Skeletal muscle tissue (tissue), 4 donors: ENCODE results near the gene GIMAP2. TPM values are rescaled to one million over a fixed set of nuclear protein-coding genes. Genes with fewer than 3 reads are reported as not detected.
"Not testable (repeated sequence)": the region's sequence is repeated elsewhere in the genome, so short reads cannot be mapped to it uniquely, and the experiment has no call there.

ENCODE experiments used
- H3K27ac ChIP-seq: one replicate; pipeline ENCODE4 v1.7.0; 2013; ENCODE audit warnings: mild to moderate bottlenecking, low read depth, low read length, inconsistent platforms
- H3K27me3 ChIP-seq, 3 donors: one replicate each; pipeline ENCODE4 v1.7.0; 2013; ENCODE audit warnings: low read length in 3 of 3; ENCODE audit not compliant: control insufficient read depth in 3 of 3, insufficient read depth in 3 of 3
- H3K36me3 ChIP-seq, 3 donors: one replicate each; pipeline ENCODE4 v1.7.0; 2013; ENCODE audit warnings: low read length in 3 of 3; ENCODE audit not compliant: control insufficient read depth in 3 of 3, insufficient read depth in 3 of 3
- H3K4me1 ChIP-seq, 3 donors: one replicate each; pipeline ENCODE4 v1.7.0; 2013; ENCODE audit warnings: low read length in 3 of 3, mild to moderate bottlenecking in 3 of 3; ENCODE audit not compliant: control insufficient read depth in 3 of 3, insufficient read depth in 3 of 3
- H3K4me3 ChIP-seq, 3 donors: one replicate each; pipeline ENCODE4 v1.7.0; 2013; ENCODE audit warnings: low read length in 3 of 3
- H3K9ac ChIP-seq, 3 donors: one replicate each; pipeline ENCODE4 v1.7.0; 2013; ENCODE audit warnings: low read length in 3 of 3, mild to moderate bottlenecking in 3 of 3, moderate library complexity in 2 of 3, low read depth in 1 of 3
- H3K9me3 ChIP-seq, 3 donors: one replicate each; pipeline ENCODE4 v1.7.0; 2013; ENCODE audit warnings: low read length in 3 of 3; ENCODE audit not compliant: control insufficient read depth in 3 of 3
- total RNA-seq: library from RNA; depleted of rRNA; stranded (reverse); fragments of >200 nt; gene quantifications from one replicate; pipeline ENCODE4 v1.2.3, GENCODE V29; 2014
- donor health status: Osteomylitis.

The GIMAP2 gene
- total RNA-seq, 1 donor from 2014 or later: 9.4 TPM

DNA sequence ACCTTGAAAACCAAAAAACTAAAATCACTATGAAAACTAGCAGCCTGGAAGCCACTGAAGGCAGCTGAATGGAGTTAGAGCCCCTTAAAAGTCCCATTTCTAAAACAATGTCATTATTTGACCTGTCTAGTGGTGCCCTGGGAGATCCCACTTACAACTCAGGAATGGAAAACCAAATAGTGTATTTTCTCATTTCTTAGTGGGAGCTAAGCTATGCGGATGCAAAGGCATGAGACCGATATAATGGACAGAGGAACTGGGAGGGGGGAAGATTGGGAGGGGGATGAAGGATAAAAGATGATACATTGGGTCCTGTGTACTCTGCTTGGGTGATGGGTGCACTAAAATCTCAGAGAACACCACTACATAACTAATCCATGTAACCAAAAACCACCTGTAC is 9.8 kb upstream of the GIMAP2 start:
- Histone ChIP-seq H3K36me3 (no peaks in the 10 kb centered on the region), H3K4me3 (no peak overlapping the region), H3K9ac (no peak overlapping the region), H3K27me3 (no peaks in the 10 kb centered on the region), H3K27ac (no peak overlapping the region), H3K4me1 (no peaks in the 10 kb centered on the region), H3K9me3 (no peaks in the 10 kb centered on the region)

DNA sequence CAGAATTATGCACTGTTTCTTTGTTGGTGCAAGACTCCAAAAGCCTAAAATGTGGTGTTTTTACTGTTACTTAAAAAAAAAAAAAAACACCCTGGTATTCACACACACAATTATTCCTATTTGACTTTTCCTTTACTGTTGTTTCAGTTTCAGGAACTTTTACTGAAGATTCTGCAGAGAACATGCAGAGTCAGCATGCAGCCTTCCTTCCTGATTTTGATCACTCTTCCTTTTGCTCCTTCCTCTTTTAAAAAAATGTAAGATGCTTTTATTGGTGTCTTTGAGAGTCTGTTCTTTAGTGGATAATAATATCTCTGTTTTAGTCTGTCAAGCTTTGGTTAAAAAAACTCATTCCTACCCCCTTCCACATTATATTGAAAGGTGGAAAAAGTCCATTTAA is 9.2 kb upstream of the GIMAP2 start:
- H3K27ac ChIP-seq: peak overlapping the region; percentile 58
- not testable (repeated sequence) for H3K4me3 ChIP-seq, H3K27me3 ChIP-seq

DNA sequence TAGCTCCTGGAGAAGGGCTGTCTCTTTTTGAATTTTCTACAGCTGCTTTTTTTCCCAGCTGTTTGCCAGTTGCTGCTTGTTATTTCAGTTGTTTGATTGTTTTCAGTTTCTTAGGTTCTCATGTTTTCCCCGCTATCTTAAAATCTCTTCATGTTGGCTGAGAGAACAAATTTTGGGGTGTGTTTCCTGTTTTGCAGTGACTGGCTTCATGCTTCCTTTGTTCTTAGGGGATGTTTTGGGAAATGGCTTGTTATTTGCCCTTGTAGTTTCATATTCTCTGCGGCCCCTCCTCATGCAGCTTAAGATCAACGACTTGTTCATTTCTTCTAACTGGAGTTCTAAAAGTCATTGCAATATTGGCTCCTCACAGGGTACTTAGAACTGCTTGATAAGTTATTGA is 8.7 kb upstream of the GIMAP2 start:
- H3K9me3 ChIP-seq, H3K4me1 ChIP-seq, H3K36me3 ChIP-seq, H3K27me3 ChIP-seq, H3K9ac ChIP-seq, H3K4me3 ChIP-seq: not testable (repeated sequence)
- H3K27ac ChIP-seq: peak overlapping the region; percentile 19

More for the DNA sequence above, 9.2 kb upstream of the GIMAP2 start:
- not testable (repeated sequence) for H3K9me3 ChIP-seq, H3K36me3 ChIP-seq, H3K4me1 ChIP-seq
- H3K9ac ChIP-seq: peak overlapping the region in 1 of 3 donors; percentile 33

DNA sequence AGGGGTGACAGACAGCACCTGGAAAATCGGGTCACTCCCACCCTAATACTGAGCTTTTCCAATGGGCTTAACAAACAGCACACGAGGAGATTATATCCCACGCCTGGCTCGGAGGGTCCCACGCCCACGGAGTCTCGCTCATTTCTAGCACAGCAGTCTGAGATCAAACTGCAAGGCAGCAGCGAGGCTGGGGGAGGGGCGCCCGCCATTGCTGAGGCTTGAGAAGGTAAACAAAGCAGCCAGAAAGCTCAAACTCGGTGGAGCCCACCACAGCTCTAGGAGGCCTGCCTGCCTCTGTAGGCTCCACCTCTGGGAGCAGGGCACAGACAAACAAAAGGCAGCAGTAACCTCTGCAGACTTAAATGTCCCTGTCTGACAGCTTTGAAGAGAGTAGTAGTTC is 6.9 kb upstream of the GIMAP2 start:
- not testable (repeated sequence) for H3K27ac ChIP-seq, H3K27me3 ChIP-seq, H3K4me1 ChIP-seq, H3K9ac ChIP-seq, H3K36me3 ChIP-seq, H3K9me3 ChIP-seq, H3K4me3 ChIP-seq

DNA sequence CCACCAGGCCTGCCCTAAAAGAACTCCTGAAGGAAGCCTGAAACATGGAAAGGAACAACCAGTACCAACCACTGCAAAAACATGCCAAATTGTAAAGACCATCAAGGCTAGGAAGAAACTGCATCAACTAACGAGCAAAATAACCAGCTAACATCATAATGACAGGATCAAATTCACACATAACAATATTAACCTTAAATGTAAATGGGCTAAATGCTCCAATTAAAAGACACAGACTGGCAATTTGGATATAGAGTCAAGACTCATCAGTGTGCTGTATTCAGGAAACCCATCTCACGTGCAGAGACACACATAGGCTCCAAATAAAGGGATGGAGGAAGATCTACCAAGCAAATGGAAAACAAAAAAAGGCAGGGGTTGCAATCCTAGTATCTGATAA is 5.1 kb upstream of the GIMAP2 start:
- not testable (repeated sequence) for H3K9ac ChIP-seq, H3K27me3 ChIP-seq, H3K27ac ChIP-seq, H3K9me3 ChIP-seq, H3K36me3 ChIP-seq, H3K4me3 ChIP-seq, H3K4me1 ChIP-seq

DNA sequence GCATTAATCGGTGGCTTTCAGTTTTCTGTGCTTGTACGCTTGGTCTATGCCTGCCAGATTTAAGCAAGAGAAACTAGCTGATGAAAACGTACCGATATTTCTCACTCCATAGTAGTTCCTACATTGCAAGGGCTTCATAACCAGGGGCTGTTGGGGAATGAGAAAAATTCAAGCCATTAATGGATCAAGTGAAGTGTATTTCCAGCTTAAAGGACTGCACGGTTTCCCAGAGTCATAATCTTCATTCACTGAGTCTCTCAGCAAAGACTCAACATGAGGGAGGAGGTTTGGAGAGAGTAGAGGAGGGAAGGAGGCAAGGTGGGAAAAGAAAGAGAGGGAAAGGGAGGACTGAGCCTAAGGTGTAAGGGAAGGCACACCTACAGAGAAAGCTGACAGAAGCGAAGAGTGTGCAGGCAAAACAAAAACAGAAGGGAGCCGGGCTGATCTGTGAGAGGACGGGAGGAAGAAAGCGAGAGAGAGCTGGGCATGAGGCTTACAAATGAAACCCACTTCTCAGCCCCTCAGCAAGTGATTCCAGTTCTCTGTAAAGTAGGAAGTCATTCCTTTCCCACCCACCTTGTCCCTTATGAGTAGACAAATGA is 625 bp downstream of the GIMAP2 start:
- Histone ChIP-seq H3K9me3 (no peaks in the 10 kb centered on the region), H3K36me3 (peaks cover 0 to 7% (median 0%) of the 10 kb centered on the region in 3 donors), H3K27ac (peak overlapping the region; percentile 73), H3K4me3 (peak overlapping the region; percentile 50 to 79 (median 57)), H3K4me1 (no peaks in the 10 kb centered on the region), H3K27me3 (no peaks in the 10 kb centered on the region), H3K9ac (peak overlapping the region; percentile 65 to 69 (median 68))

DNA sequence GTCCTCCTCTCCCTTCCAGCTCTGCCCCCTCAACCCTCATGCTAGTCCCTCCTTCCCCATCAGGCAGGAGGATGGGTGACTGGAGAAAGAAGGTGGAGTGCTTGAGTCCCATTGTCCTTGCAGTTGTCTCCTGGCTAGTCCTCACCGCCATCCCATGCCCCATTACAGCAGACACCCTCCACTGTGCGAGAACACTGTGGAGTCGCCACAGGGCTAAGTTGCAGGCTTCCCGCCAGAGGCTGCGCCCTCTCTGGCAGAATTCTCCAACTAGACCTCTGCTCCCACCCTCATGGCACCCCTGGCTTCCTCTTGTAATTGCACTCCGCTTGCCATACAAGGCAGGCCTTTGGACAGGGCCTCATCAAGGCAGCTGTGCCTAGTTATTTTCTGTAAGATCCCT is 3.1 kb downstream of the GIMAP2 start:
- H3K36me3 ChIP-seq: peaks cover 0 to 8% (median 2%) of the 10 kb centered on the region in 3 donors
- H3K4me1 ChIP-seq: no peaks in the 10 kb centered on the region
- no peak overlapping the region for H3K27ac ChIP-seq

DNA sequence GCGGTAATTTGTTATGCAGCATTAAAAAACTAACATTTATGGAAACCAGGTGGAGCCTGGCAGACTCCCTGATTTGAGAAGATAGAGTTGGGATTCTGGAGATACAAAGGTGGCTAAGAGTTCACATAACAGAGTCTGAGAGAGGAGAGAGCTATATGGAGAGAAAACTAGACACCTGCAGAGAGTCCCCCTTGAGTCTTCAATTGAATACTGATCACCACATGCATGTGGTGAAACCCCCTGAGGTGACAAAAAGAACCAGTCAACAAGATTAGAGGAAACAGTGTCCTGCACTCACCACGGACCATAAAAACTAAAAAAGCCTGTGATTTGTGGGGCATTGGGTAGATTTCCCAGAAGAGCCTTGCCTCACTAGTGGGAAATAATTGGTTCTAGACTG is 10.1 kb downstream of the GIMAP2 start:
- peaks cover 0 to 2% (median 2%) of the 10 kb centered on the region in 3 donors for H3K36me3 ChIP-seq
- H3K27ac ChIP-seq: no peak overlapping the region
- no peaks in the 10 kb centered on the region for H3K4me1 ChIP-seq
- no peaks in the 10 kb centered on the region for H3K27me3 ChIP-seq
- H3K4me3 ChIP-seq: no peak overlapping the region
- H3K9ac ChIP-seq: no peak overlapping the region
- H3K9me3 ChIP-seq: peaks cover 0 to 8% (median 5%) of the 10 kb centered on the region in 3 donors

More for the DNA sequence above, 3.1 kb downstream of the GIMAP2 start:
- H3K27me3 ChIP-seq: no peaks in the 10 kb centered on the region
- H3K9ac ChIP-seq: no peak overlapping the region
- no peaks in the 10 kb centered on the region for H3K9me3 ChIP-seq
- no peak overlapping the region for H3K4me3 ChIP-seq

DNA sequence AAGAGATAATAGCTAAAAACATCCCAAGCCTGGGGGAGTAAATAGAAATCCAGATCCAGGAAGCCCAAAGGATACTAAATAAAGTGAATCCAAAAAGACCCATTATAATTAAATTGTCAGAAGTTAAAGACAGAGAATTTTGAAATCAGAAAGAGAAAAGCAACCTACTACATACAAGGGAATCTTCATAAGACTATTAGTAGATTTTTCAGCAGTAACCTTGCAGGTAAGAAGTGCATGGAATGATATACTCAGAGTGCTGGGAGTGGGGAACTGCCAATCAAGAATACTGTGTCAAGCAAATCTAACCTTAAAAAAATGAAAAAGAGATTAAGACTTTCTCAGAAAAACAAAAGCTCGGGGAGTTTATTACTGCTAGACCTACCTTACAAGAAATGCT is 17.7 kb downstream of the GIMAP2 start:
- Histone ChIP-seq H3K4me1 (no peaks in the 10 kb centered on the region), H3K27ac (no peak overlapping the region), H3K9ac (no peak overlapping the region), H3K4me3 (no peak overlapping the region), H3K36me3 (no peaks in the 10 kb centered on the region), H3K27me3 (no peaks in the 10 kb centered on the region), H3K9me3 (peaks cover 3 to 13% (median 5%) of the 10 kb centered on the region in 3 donors)

DNA sequence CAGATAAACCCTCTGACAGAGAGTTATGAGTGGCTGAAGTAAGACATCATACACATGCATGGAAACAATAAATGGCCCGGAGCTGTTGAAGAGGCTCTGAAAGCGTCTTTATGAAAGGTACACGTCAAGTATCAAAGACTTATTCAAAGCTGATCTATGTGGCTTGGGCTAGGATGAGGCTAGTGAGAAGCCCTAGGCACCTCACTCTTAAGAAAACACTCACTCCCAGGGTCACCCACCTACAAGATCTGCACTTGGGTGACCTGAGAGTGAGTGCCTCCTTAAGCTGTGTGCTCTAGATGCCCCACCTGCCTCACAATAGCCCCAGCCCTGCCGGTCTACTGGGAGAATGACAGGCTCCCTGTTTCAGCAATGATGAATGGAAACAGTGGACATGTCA is 29.8 kb downstream of the GIMAP2 start:
- no peak overlapping the region for H3K9ac ChIP-seq
- H3K27ac ChIP-seq: peak overlapping the region; percentile 68
- H3K36me3 ChIP-seq: no peaks in the 10 kb centered on the region
- peaks cover 0 to 5% (median 0%) of the 10 kb centered on the region in 3 donors for H3K4me1 ChIP-seq
- H3K27me3 ChIP-seq: no peaks in the 10 kb centered on the region
- no peaks in the 10 kb centered on the region for H3K9me3 ChIP-seq
- no peak overlapping the region for H3K4me3 ChIP-seq
